SW 1271 (cell line): ENCODE measurements around the gene MIOX.
A peak's percentile ranks its signal among the peaks of the same experiment; 100 is the strongest.

Source experiments
- DNase-seq, 2 experiments: peaks; one replicate each; lab custom pipeline; 2025; lab: John Stamatoyannopoulos, UW

MIOX gene

DNA sequence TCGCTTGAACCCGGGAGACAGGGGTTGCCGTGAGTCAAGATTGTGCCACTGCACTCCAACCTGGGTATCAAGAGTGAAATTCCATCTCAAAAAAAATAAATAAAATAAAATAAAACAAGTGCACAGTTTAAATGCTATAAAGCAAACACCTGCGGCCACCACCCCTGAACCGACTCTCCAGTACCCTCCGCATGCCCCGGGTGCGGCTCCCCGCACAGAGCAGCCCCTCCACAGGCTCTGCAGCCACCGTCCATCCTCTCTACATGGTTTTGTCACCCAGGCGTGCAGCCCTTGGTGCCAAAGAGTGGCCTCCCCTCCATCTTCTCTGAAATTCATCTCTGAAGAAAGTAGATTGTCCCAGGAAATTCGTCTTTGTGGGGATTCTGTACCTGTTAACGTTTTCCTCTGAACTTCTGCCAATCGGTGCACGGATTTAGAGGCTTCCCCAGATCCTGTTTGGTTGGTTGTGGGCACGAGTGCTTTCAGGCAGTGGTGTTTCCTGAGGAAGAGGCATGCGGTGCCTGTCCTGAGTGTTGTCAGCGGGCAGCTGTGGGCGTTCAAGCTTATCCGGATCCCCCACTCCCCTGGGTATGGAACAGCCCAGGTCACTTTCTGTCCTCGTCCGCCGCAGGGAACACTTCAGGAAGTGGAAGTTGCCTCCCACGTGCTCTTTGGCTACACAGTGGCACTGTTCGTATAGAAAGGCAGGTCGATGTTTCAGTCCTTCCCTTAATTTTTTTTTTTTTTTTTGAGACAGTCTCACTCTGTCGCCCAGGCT, 4.1 kb downstream of the MIOX start:
- no peak for DNase-seq

GRCh38 chr22:50497093-50497492, 10.4 kb downstream of the MIOX start:
- no peak for DNase-seq

- DNase-seq = peak in 1 of 2 experiments; percentile 21
These were observed 11.7 kb downstream of the MIOX start for GRCh38 chr22:50498322-50498890.

GRCh38 chr22:50500452-50500851, 13.8 kb downstream of the MIOX start:
- DNase-seq = no peak

DNA sequence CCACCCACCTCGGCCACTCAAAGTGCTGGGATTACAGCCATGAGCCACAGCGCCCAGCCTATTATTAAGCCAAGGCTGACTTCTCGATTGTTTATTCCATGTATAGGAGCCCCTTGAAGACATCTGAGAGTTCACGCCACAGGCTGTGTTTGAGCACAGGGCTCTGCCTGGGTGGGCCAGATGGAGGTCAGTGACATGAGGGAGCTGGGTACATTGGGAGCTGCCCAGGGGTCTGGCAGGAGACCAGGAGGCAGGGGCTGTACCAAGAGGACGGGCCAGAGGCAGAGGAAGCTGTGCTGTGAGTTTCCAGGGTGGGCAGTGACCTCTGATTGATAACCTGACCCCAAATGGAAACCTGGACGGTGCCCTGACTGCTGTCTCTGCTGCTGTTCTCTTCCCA, 15.4 kb downstream of the MIOX start:
- no peak for DNase-seq

- DNase-seq = no peak
These were observed 16.2 kb downstream of the MIOX start for GRCh38 chr22:50502628-50503474.

DNA sequence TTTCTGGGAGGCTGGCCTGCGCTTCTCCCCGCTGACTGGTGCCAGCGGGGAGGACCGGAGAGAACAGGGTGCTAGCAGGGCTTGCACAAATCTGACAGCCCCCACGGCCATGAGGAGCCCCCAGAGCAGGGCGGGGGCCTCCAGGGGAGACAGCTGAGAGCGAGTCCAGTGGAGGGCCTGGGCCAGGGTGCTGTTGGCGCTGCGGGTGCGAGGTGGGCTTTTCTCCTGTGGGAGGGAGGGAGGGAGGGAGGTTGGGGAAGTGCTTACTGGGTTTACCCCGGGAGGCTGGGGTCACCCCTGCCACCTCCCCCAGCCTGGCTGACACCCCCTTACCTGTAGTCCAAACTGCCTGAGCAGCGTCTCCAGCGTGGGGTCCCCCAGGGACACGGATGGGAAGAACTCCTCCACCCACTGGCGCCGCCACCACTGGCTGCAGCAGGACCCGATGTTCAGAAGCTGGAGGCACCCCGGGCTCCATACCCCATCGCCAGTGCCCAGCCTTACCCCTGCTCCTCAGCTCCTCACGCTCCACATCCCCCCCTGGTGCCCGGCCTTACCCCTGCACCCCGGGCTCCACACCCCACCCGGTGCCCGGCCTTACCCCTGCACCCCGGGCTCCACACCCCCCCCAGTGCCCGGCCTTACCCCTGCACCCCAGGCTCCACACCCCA, 17.0 kb downstream of the MIOX start:
- DNase-seq = peak in 1 of 2 experiments; percentile 5

- no peak for DNase-seq
These were observed 17.9 kb downstream of the MIOX start for GRCh38 chr22:50504369-50505211.

GRCh38 chr22:50505276-50505775, 18.7 kb downstream of the MIOX start:
- no peak for DNase-seq

- DNase-seq = no peak
These were observed 19.3 kb downstream of the MIOX start for GRCh38 chr22:50505776-50506610.

GRCh38 chr22:50506611-50507420, 20.2 kb downstream of the MIOX start:
- DNase-seq = no peak

- peak in 1 of 2 experiments; percentile 83 for DNase-seq
These were observed 20.8 kb downstream of the MIOX start, which contains the start of gene LMF2 for GRCh38 chr22:50507421-50507990. TSS of gene LMF2 (minus strand) at chr22:50507702. CDS start at chr22:50507675, 27 bp downstream.

DNA sequence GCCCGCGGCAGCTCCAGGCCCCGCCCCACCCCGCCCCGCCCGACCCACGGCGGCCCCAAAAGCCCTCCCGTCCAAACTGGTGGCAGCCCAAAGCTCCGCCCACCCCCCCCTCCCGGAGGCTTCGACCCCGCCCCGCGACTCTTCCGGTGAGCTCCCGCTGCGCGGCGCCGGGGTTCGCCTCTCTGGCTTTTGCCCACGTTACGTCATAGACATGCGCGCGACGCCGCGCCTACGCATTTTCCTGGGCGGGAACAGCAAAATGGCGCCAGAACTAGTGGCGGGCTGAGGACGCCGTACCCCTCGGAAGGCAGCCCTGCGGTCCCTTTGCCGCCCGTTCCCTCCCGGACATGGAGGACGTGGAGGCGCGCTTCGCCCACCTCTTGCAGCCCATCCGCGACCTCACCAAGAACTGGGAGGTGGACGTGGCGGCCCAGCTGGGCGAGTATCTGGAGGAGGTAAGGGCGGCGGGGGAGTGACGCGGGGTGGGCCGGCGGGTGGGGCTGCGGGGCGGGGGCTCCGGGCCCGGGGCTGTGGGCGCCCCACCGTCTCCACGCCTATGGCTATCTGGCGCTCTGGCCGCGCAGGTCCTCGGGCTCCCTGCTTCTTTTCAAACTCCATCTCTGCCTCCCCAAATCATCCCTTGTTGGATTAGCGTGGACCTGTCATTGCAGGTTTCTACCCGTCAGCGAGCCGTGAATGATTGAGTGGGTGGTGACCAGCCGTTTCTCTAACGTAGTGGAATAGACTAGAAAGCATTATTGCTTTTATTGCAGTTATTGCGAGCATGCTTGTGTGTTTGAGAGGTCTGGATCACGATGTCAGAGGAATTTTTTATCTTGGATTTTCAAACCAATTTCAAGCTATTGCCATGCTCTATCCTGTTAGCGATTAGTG, 21.6 kb downstream of the MIOX start, which contains the start of gene NCAPH2:
NCAPH2 (plus strand) TSS at position 234 of the 894 bp plus-strand sequence; CDS start at position 348, 114 bp downstream.
- peak; percentile 78 to 86 for DNase-seq

GRCh38 chr22:50508897-50509296, 22.2 kb downstream of the MIOX start:
- DNase-seq = no peak

DNA sequence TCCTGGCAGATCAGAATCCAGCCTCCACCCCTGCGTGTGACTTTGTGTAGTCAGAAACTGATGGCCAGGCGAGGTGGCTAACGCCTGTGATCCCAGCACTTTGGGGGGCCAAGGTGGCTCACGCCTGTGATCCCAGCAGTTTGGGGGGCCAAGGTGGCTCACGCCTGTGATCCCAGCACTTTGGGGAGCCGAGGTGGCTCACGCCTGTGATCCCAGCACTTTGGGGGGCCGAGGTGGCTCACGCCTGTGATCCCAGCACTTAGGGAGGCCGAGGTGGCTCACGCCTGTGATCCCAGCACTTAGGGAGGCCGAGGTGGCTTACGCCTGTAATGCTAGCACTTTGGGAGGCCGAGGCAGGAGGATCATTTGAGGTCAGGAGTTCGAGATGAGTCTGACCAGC, 26.5 kb downstream of the MIOX start:
- no peak for DNase-seq

- DNase-seq = no peak
These were observed 29.4 kb downstream of the MIOX start for GRCh38 chr22:50516068-50516467.

DNA sequence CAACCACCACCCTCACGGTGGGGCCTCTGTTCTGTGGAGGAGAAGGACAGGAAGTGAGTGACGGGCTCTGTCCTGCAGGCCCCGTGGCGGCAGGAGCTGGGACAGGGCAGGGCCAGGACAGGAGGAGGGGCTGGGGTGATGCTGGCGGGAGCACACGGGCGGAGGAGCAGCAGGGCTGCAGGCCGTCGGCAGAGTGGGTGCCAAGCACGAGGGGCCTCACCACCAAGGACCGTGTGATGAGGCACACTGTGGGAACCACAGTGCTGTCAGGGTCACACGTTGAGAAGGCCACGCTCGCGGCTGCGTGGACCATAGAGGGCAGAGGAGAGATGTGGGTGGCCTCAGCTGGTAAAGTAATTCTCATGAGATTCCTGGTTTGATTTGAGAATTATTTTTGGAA, 30.2 kb downstream of the MIOX start:
- DNase-seq = no peak
